Measurements from ENCODE around the gene STXBP1.

DNA sequence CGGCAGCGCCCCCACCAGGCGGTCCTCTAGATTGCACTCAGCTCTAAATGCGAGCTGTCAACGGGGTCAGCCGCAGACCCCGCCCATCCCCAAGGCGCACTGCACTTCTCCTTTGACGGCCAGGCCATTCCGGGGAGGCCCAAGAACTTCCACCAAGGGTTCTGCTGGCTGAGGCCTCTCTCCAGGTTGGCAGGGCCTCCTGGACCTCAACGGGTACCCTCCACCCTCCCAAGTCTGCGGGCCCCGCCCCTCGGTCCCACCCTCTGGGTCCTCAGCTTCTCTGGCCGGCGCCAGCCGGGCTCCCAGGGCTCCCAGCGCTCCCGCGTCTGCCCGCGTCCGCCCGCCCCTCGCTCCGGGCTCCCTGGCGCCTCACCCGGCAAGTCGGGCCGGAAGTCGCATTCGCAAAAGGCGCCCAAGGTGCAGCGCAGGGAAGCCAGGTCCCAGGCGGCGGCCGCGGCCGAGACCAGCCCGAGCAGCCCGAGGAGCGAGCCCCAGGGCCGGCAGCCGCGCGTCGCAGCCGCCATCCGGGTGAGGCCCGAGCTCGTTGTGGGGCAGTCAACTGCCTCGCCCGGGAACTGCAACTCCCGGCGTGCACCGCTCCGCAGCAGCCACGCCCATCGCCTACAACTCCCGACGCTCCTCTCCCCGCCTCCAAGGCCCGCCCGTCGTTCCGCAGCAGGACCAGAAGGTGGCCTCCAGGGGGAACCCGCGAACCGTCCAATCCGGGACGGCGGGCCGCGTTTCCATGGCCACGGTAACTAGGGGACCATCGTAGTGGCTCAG, 122.9 kb downstream of the STXBP1 start, which contains the start of gene TOR2A:
- TF ChIP-seq CTCF (IDR thresholded peaks at IDR 0.05) (peak; percentile 89 to 100 (median 98)), POLR2A (IDR thresholded peaks at IDR 0.05) (peak; percentile 90)
